DOHH2 (cell line): ENCODE results near the gene TVP23A.

ENCODE experiments used
- H3F3A ChIP-seq: fragments of 200-600 bp; sonication (generic), shearing (Covaris generic); 2 replicates; pipeline ENCODE4 v1.6.0; 2016; ENCODE audit warnings: antibody characterized with exemption, mild to moderate bottlenecking; ENCODE audit not compliant: control insufficient read depth, insufficient read depth
- H3K27ac ChIP-seq: fragments of 200-600 bp; sonication (generic); 2 replicates; pipeline ENCODE4 v1.5.1; 2014; ENCODE audit warnings: low read depth, mild to moderate bottlenecking, low read length, moderate library complexity
- H3K27me3 ChIP-seq: fragments of 200-600 bp; sonication (generic); 2 replicates; pipeline ENCODE4 v1.6.1; 2014; ENCODE audit warnings: mild to moderate bottlenecking, low read length, mixed read lengths; ENCODE audit not compliant: control insufficient read depth
- H3K36me3 ChIP-seq: fragments of 200-600 bp; sonication (generic); 2 replicates; pipeline ENCODE4 v1.6.1; 2014; ENCODE audit warnings: mild to moderate bottlenecking, low read length, moderate library complexity, mixed read lengths; ENCODE audit not compliant: control insufficient read depth
- H3K4me1 ChIP-seq: fragments of 200-600 bp; sonication (generic); 2 replicates; pipeline ENCODE4 v1.6.1; 2014; ENCODE audit warnings: mild to moderate bottlenecking, low read length, mixed read lengths; ENCODE audit not compliant: control insufficient read depth
- H3K4me2 ChIP-seq: fragments of 200-600 bp; sonication (generic); 2 replicates; pipeline ENCODE4 v1.6.0; 2014; ENCODE audit warnings: mild to moderate bottlenecking, low read length, moderate library complexity
- H3K4me3 ChIP-seq: fragments of 200-600 bp; sonication (generic); 2 replicates; pipeline ENCODE4 v1.5.1; 2014; ENCODE audit warnings: mild to moderate bottlenecking, low read length, mixed read lengths
- H3K79me2 ChIP-seq: fragments of 200-600 bp; sonication (generic); 2 replicates; pipeline ENCODE4 v1.6.1; 2014; ENCODE audit warnings: mild to moderate bottlenecking, low read length, mixed read lengths; ENCODE audit not compliant: control insufficient read depth
- H3K9me2 ChIP-seq: fragments of 200-600 bp; sonication (generic); replicated peaks from 2 replicates; pipeline ENCODE4 v1.6.1; 2014; ENCODE audit warnings: mild to moderate bottlenecking, low read length, mixed read lengths; ENCODE audit not compliant: control insufficient read depth
- H3K9me3 ChIP-seq: fragments of 200-600 bp; sonication (generic); 2 replicates; pipeline ENCODE4 v1.6.1; 2014; ENCODE audit warnings: antibody characterized with exemption, low read length, mixed read lengths; ENCODE audit not compliant: control insufficient read depth, insufficient read depth
- H4K20me1 ChIP-seq: fragments of 200-600 bp; sonication (generic); 2 replicates; pipeline ENCODE4 v1.6.0; 2014; ENCODE audit warnings: low read depth, mild to moderate bottlenecking, antibody characterized with exemption, low read length, moderate library complexity; ENCODE audit not compliant: control insufficient read depth, insufficient read depth
- EZH2phosphoT487 ChIP-seq: fragments of 200-600 bp; sonication (generic); IDR thresholded peaks from 2 replicates; pipeline ENCODE4 v1.6.1; 2017; ENCODE audit warnings: borderline replicate concordance, mild to moderate bottlenecking, antibody characterized with exemption, low read length, moderate library complexity, mixed read lengths
- TF ChIP-seq, protein P1 (sequence below): fragments of 200-600 bp; sonication (generic); IDR thresholded peaks from one replicate; pipeline ENCODE4 v1.5.1; 2014; ENCODE audit warnings: antibody characterized with exemption, mild to moderate bottlenecking, low read depth, low read length; ENCODE audit not compliant: poor library complexity, severe bottlenecking

Gene TVP23A

GRCh38 chr16:10770907-10771306 lies 47.7 kb downstream of the TVP23A start:
- no peaks in the 10 kb centered on the region for H3K79me2 ChIP-seq
- H3F3A ChIP-seq = no peaks in the 10 kb centered on the region
- TF ChIP-seq EZH2phosphoT487 = no peak
- TF ChIP-seq, protein P1, sequence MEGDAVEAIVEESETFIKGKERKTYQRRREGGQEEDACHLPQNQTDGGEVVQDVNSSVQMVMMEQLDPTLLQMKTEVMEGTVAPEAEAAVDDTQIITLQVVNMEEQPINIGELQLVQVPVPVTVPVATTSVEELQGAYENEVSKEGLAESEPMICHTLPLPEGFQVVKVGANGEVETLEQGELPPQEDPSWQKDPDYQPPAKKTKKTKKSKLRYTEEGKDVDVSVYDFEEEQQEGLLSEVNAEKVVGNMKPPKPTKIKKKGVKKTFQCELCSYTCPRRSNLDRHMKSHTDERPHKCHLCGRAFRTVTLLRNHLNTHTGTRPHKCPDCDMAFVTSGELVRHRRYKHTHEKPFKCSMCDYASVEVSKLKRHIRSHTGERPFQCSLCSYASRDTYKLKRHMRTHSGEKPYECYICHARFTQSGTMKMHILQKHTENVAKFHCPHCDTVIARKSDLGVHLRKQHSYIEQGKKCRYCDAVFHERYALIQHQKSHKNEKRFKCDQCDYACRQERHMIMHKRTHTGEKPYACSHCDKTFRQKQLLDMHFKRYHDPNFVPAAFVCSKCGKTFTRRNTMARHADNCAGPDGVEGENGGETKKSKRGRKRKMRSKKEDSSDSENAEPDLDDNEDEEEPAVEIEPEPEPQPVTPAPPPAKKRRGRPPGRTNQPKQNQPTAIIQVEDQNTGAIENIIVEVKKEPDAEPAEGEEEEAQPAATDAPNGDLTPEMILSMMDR = no peak
- H3K9me2 ChIP-seq = no peaks in the 10 kb centered on the region
- no peak overlapping the region for H3K27ac ChIP-seq
- peaks cover 13% of the 10 kb centered on the region for H3K27me3 ChIP-seq
- H3K4me1 ChIP-seq = peaks cover 9% of the 10 kb centered on the region
- no peaks in the 10 kb centered on the region for H4K20me1 ChIP-seq
- peaks cover 11% of the 10 kb centered on the region; the same call in 1 of the 2 replicates for H3K36me3 ChIP-seq
- H3K4me3 ChIP-seq = no peak overlapping the region
- H3K9me3 ChIP-seq = no peaks in the 10 kb centered on the region
- no peak overlapping the region for H3K4me2 ChIP-seq

- TF ChIP-seq, protein P1 = no peak
- no peak for TF ChIP-seq EZH2phosphoT487
- H3K9me2 ChIP-seq = no peaks in the 10 kb centered on the region
Measured at GRCh38 chr16:10769381-10769780, 49.2 kb downstream of the TVP23A start.

DNA sequence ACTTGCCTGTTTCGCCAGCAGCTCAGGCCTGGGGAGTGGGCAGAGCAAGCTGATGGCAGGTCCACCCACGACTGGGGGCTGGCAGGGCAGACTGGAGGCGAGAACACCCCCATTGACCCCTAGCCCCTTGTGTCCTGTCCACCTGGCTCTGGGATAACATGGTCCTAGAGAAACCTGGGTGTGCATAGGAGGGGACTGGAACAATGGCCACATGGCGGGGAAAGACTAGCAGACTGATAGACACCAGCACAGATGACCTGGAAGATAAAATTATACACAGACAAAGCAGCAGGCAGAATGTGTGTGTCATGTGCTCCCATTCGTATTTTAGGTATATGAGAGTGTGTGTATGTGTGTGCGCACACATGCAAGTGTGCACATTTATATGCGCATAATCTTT lies 51.5 kb downstream of the TVP23A start:
- Histone ChIP-seq H3K9me3 (no peaks in the 10 kb centered on the region), H3K36me3 (peaks cover 36% of the 10 kb centered on the region), H3K79me2 (no peaks in the 10 kb centered on the region), H3K27me3 (no peaks in the 10 kb centered on the region), H3K9me2 (no peaks in the 10 kb centered on the region), H3F3A (no peaks in the 10 kb centered on the region), H3K27ac (no peak overlapping the region), H3K4me1 (no peaks in the 10 kb centered on the region), H4K20me1 (no peaks in the 10 kb centered on the region), H3K4me3 (no peak overlapping the region), H3K4me2 (no peak overlapping the region)
- no peak for TF ChIP-seq EZH2phosphoT487
- TF ChIP-seq, protein P1 = no peak

More at GRCh38 chr16:10769381-10769780, 49.2 kb downstream of the TVP23A start:
- H3K27ac ChIP-seq = no peak overlapping the region
- H3K27me3 ChIP-seq = peaks cover 1% of the 10 kb centered on the region; the same call in 1 of the 2 replicates
- H3F3A ChIP-seq = no peaks in the 10 kb centered on the region
- no peaks in the 10 kb centered on the region for H4K20me1 ChIP-seq
- H3K4me2 ChIP-seq = no peak overlapping the region
- no peaks in the 10 kb centered on the region for H3K79me2 ChIP-seq
- H3K4me1 ChIP-seq = no peaks in the 10 kb centered on the region
- H3K4me3 ChIP-seq = no peak overlapping the region
- no peaks in the 10 kb centered on the region for H3K9me3 ChIP-seq
- peaks cover 14% of the 10 kb centered on the region for H3K36me3 ChIP-seq
